ENCODE measurements around the gene TK2.
"Not testable (repeated sequence)": the region's sequence is repeated elsewhere in the genome, so short reads cannot be mapped to it uniquely, and the experiment has no call there.

Gene TK2

GRCh38 chr16:66507731-66508239, 42.1 kb downstream of the TK2 start:
- TF ChIP-seq, protein P1, sequence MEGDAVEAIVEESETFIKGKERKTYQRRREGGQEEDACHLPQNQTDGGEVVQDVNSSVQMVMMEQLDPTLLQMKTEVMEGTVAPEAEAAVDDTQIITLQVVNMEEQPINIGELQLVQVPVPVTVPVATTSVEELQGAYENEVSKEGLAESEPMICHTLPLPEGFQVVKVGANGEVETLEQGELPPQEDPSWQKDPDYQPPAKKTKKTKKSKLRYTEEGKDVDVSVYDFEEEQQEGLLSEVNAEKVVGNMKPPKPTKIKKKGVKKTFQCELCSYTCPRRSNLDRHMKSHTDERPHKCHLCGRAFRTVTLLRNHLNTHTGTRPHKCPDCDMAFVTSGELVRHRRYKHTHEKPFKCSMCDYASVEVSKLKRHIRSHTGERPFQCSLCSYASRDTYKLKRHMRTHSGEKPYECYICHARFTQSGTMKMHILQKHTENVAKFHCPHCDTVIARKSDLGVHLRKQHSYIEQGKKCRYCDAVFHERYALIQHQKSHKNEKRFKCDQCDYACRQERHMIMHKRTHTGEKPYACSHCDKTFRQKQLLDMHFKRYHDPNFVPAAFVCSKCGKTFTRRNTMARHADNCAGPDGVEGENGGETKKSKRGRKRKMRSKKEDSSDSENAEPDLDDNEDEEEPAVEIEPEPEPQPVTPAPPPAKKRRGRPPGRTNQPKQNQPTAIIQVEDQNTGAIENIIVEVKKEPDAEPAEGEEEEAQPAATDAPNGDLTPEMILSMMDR (IDR thresholded peaks at IDR 0.05; ENCODE audit: low read depth, low read length): no peak
- DNase-seq (ENCODE audit: low read depth in 2 of 2): no peak
- no peak overlapping the region for H3K4me3 ChIP-seq (replicated peaks in 1 of 2; ENCODE audit: low read depth in 2 of 2, low read length in 2 of 2)

DNA sequence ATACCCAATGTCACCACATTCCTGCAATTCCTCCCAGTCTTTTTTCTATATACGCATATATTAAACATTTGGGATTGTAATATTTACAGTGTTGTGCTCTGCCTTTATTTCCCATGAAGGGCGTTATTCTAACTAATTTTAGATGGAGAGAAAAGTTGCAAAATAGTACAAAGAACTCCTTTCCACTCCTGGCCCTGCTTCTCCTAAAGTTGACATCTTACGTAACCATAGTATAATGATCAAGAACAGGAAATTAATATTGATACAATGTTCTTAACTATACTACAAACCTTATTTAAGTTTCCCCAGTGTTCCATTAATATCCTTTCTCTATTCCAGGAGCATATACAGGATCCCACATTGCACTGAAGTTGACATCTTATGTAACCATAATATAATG, 46.3 kb downstream of the TK2 start:
- DNase-seq (ENCODE audit: low read depth in 2 of 2): no peak
- TF ChIP-seq, protein P1 (IDR thresholded peaks at IDR 0.05; ENCODE audit: low read depth, low read length): no peak
- no peak overlapping the region for H3K4me3 ChIP-seq (replicated peaks in 1 of 2; ENCODE audit: low read depth in 2 of 2, low read length in 2 of 2)

- no peak overlapping the region for H3K4me3 ChIP-seq (replicated peaks in 1 of 2; ENCODE audit: low read depth in 2 of 2, low read length in 2 of 2)
- TF ChIP-seq, protein P1 (IDR thresholded peaks at IDR 0.05; ENCODE audit: low read depth, low read length): no peak
- DNase-seq (ENCODE audit: low read depth in 2 of 2): no peak
These were observed 46.9 kb downstream of the TK2 start for GRCh38 chr16:66503030-66503429.

DNA sequence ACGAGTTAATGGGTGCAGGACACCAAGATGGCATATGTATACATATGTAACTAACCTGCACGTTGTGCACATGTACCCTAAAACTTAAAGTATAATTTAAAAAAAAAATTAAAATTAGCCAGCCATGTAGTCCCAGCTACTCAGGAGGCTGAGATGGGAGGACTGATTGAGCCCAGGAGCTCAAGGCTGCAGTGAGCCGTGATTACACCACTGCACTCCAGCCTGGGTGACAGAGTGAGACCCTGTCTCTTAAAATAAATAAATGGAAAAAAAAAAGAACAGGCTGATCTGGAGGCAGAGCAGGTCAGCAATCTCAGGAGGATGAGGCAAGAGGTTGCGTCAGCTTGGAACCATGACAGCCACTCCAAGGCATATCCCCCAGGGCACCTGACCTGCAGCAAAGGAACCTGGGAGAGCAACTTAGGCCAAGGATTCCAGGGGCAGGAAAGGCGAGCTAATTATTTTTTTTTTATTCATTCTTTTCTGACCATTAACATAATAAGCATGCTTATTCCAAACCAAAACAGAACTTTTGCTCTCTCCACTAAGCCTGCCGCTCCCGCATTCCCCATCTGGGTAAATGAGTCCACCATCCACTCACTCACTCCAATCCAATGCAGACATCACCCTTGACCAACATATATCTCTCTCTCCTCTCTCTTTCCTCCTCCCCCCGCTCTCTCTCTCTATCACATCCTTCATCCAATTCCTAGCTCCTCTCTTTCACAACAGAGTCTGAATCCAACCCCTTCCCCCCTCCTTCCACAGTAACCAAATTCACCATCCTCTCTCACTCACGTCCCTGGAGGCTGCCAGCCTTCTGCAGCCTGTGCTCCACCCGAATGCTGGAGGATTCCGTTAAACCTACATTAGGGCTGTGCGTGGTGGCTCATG, 47.7 kb downstream of the TK2 start:
- H3K4me3 ChIP-seq (replicated peaks in 1 of 2; ENCODE audit: low read depth in 2 of 2, low read length in 2 of 2): no peak overlapping the region
- DNase-seq (ENCODE audit: low read depth in 2 of 2): peak; percentile 59 to 72
- TF ChIP-seq, protein P1 (IDR thresholded peaks at IDR 0.05; ENCODE audit: low read depth, low read length): no peak

DNA sequence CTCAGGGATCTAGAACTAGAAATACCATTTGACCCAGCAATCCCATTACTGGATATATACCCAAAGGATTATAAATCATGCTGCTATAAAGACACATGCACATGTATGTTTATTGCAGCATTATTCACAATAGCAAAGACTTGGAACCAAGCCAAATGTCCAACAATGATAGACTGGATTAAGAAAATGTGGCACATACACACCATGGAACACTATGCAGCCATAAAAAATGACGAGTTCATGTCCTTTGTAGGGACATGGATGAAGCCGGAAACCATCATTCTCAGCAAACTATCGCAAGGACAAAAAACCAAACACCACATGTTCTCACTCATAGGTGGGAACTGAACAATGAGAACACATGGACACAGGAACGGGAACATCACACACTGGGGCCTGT, 48.4 kb downstream of the TK2 start:
- H3K4me3 ChIP-seq (replicated peaks in 1 of 2; ENCODE audit: low read depth in 2 of 2, low read length in 2 of 2); DNase-seq (ENCODE audit: low read depth in 2 of 2): not testable (repeated sequence)

- DNase-seq (ENCODE audit: low read depth in 2 of 2); H3K4me3 ChIP-seq (replicated peaks in 1 of 2; ENCODE audit: low read depth in 2 of 2, low read length in 2 of 2): not testable (repeated sequence)
These were observed 52.0 kb downstream of the TK2 start for GRCh38 chr16:66497921-66498320.

DNA sequence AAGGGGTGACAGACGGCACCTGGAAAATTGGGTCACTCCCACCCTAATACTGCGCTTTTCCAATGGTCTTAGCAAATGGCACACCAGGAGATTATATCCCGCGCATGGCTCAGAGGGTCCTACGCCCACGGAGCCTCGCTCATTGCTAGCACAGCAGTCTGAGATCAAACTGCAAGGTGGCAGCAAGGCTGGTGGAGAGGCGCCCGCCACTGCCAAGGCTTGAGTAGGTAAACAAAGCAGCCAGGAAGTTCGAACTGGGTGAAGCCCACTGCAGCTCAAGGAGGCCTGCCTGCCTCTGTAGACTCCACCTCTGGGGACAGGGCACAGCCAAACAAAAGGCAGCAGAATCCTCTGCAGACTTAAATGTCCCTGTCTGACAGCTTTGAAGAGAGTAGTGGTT, 53.7 kb downstream of the TK2 start:
- DNase-seq (ENCODE audit: low read depth in 2 of 2); H3K4me3 ChIP-seq (replicated peaks in 1 of 2; ENCODE audit: low read depth in 2 of 2, low read length in 2 of 2): not testable (repeated sequence)

- TF ChIP-seq, protein P1 (IDR thresholded peaks at IDR 0.05; ENCODE audit: low read depth, low read length): no peak
- no peak overlapping the region for H3K4me3 ChIP-seq (replicated peaks in 1 of 2; ENCODE audit: low read depth in 2 of 2, low read length in 2 of 2)
- DNase-seq (ENCODE audit: low read depth in 2 of 2): no peak
These were observed 54.5 kb downstream of the TK2 start for GRCh38 chr16:66495440-66495839.

All from cardiac fibroblast (primary cell).